GM12875 (cell line): ENCODE measurements around the gene ARID1B.

Experiments
- H3K4me3 ChIP-seq: one replicate; pipeline ENCODE4 v1.5.1; 2011; ENCODE audit warnings: low read depth, low read length, control low read depth
- CTCF ChIP-seq: IDR thresholded peaks from 2 replicates; pipeline ENCODE4 v1.5.1; 2011; ENCODE audit warnings: low read depth, mild to moderate bottlenecking, control low read depth, inconsistent platforms, low read length, moderate library complexity, borderline replicate concordance; ENCODE audit not compliant: insufficient read depth

ARID1B gene

GRCh38 chr6:156870924-156871539 is 93.9 kb downstream of the ARID1B start:
- H3K4me3 ChIP-seq, result no peak overlapping the region
- TF ChIP-seq CTCF, result no peak

GRCh38 chr6:156872903-156873302 is 95.7 kb downstream of the ARID1B start:
- H3K4me3 ChIP-seq, result no peak overlapping the region
- TF ChIP-seq CTCF, result no peak

GRCh38 chr6:156873654-156874380 is 96.6 kb downstream of the ARID1B start:
- H3K4me3 ChIP-seq, result no peak overlapping the region
- TF ChIP-seq CTCF, result no peak

- H3K4me3 ChIP-seq, result no peak overlapping the region
- no peak for TF ChIP-seq CTCF
These were observed 97.9 kb downstream of the ARID1B start for GRCh38 chr6:156875062-156875461.

- peak; percentile 23; the same call in 1 of the 2 replicates for TF ChIP-seq CTCF
- no peak overlapping the region for H3K4me3 ChIP-seq
These were observed 99.1 kb downstream of the ARID1B start for GRCh38 chr6:156876302-156876701.

- no peak for TF ChIP-seq CTCF
- H3K4me3 ChIP-seq, result no peak overlapping the region
These were observed 100.1 kb downstream of the ARID1B start for GRCh38 chr6:156877126-156877863.
